T-helper 1 cell (primary cell): ENCODE data around the gene STEAP1B.
"Not testable (repeated sequence)": the region's sequence is repeated elsewhere in the genome, so short reads cannot be mapped to it uniquely, and the experiment has no call there.

Source experiments
- DNase-seq, 5 donors: peaks; one replicate each; pipeline ENCODE4 v3.0.0-alpha.2; 2012 to 2020

Gene STEAP1B

GRCh38 chr7:22452142-22452959 is 47.6 kb downstream of the STEAP1B start:
- peak in 1 of 5 donors; percentile 11 for DNase-seq

GRCh38 chr7:22450013-22450412 is 50.0 kb downstream of the STEAP1B start:
- not testable (repeated sequence) for DNase-seq

- peak in 1 of 5 donors; percentile 72 for DNase-seq
These were observed 52.2 kb downstream of the STEAP1B start for GRCh38 chr7:22447762-22448161.

- DNase-seq = no peak
These were observed 53.0 kb downstream of the STEAP1B start for GRCh38 chr7:22447008-22447407.

- no peak for DNase-seq
These were observed 54.1 kb downstream of the STEAP1B start for GRCh38 chr7:22445853-22446252.

GRCh38 chr7:22445140-22445743 is 54.7 kb downstream of the STEAP1B start:
- no peak for DNase-seq

- no peak for DNase-seq
These were observed 55.6 kb downstream of the STEAP1B start for GRCh38 chr7:22444181-22444971.

GRCh38 chr7:22443370-22444180 is 56.4 kb downstream of the STEAP1B start:
- DNase-seq = no peak

GRCh38 chr7:22442882-22443369 is 57.1 kb downstream of the STEAP1B start:
- DNase-seq = no peak

- DNase-seq = no peak
These were observed 57.7 kb downstream of the STEAP1B start for GRCh38 chr7:22442187-22442881.

- DNase-seq = no peak
These were observed 58.8 kb downstream of the STEAP1B start for GRCh38 chr7:22441157-22441556.

- no peak for DNase-seq
These were observed 61.0 kb downstream of the STEAP1B start for GRCh38 chr7:22438994-22439393.

- not testable (repeated sequence) for DNase-seq
These were observed 63.4 kb downstream of the STEAP1B start for GRCh38 chr7:22436552-22436951.

- DNase-seq = no peak
These were observed 64.3 kb downstream of the STEAP1B start for GRCh38 chr7:22435720-22436119.

- DNase-seq = no peak
These were observed 64.9 kb downstream of the STEAP1B start for GRCh38 chr7:22435105-22435504.

- no peak for DNase-seq
These were observed 66.1 kb downstream of the STEAP1B start for GRCh38 chr7:22433710-22434460.

GRCh38 chr7:22433165-22433700 is 66.8 kb downstream of the STEAP1B start:
- not testable (repeated sequence) for DNase-seq

GRCh38 chr7:22432203-22432718 is 67.7 kb downstream of the STEAP1B start:
- DNase-seq = no peak

- no peak for DNase-seq
These were observed 69.5 kb downstream of the STEAP1B start for GRCh38 chr7:22430457-22430856.

- DNase-seq = no peak
These were observed 70.6 kb downstream of the STEAP1B start for GRCh38 chr7:22429386-22429785.
